WTC11 (cell line): ENCODE measurements around the gene RAPGEF5. TPM values are rescaled to one million over a fixed set of nuclear protein-coding genes. Genes with fewer than 3 reads are reported as not detected.

ENCODE experiments used
- ATAC-seq: fragments of 200-7000 bp; cut with Tn5 transposase; 2 replicates; pipeline ENCODE4 v1.10.0; 2021; ENCODE audit warnings: mild to moderate bottlenecking, moderate library complexity
- CTCF ChIA-PET: fragments of 300-600 bp; sonication (Branson Sonifier 250); formaldehyde crosslinking; loops from one replicate; lab custom pipeline; 2021; ENCODE audit warnings: antibody characterized with exemption; lab: Charles Lee
- POLR2A ChIA-PET: fragments of 350-600 bp; sonication (Branson Sonifier 250); formaldehyde crosslinking; loops from one replicate; lab custom pipeline; 2021; ENCODE audit warnings: antibody characterized with exemption; lab: Charles Lee
- DNase-seq: peaks from one replicate; pipeline ENCODE4 v3.0.0; 2021; ENCODE audit warnings: low spot score
- H3K27ac Mint-ChIP-seq: 2 replicates; pipeline ENCODE4 v1.8.0; 2021; ENCODE audit warnings: mixed read lengths
- H3K27me3 Mint-ChIP-seq: 2 replicates; pipeline ENCODE4 v1.8.0; 2021; ENCODE audit warnings: low read depth, mild to moderate bottlenecking, moderate library complexity, mixed read lengths
- H3K36me3 Mint-ChIP-seq: 2 replicates; pipeline ENCODE4 v1.8.0; 2021; ENCODE audit warnings: mixed read lengths
- H3K4me1 Mint-ChIP-seq: 2 replicates; pipeline ENCODE4 v1.8.0; 2022; ENCODE audit warnings: mixed read lengths
- H3K4me3 Mint-ChIP-seq: 2 replicates; pipeline ENCODE4 v1.8.0; 2021; ENCODE audit warnings: mild to moderate bottlenecking, moderate library complexity, mixed read lengths
- H3K9me3 Mint-ChIP-seq: 2 replicates; pipeline ENCODE4 v1.8.0; 2021; ENCODE audit warnings: mixed read lengths
- ARID4B ChIP-seq: sonication (generic); formaldehyde crosslinking; IDR thresholded peaks from 2 replicates; pipeline ENCODE4 v1.8.0; 2023; ENCODE audit warnings: missing genetic modification reagents, mild to moderate bottlenecking, borderline replicate concordance
- ATF2 ChIP-seq: sonication (generic); formaldehyde crosslinking; IDR thresholded peaks from 2 replicates; pipeline ENCODE4 v1.8.1; 2022; ENCODE audit warnings: low read depth, missing genetic modification reagents, borderline replicate concordance
- FOXK1 ChIP-seq: sonication (generic); formaldehyde crosslinking; IDR thresholded peaks from 2 replicates; pipeline ENCODE4 v1.8.0; 2022; ENCODE audit warnings: mild to moderate bottlenecking, moderate library complexity, missing genetic modification reagents
- FOXP1 ChIP-seq: sonication (generic); formaldehyde crosslinking; IDR thresholded peaks from 2 replicates; pipeline ENCODE4 v1.8.0; 2022; ENCODE audit warnings: missing genetic modification reagents, mild to moderate bottlenecking, moderate library complexity, borderline replicate concordance
- IRF1 ChIP-seq: sonication (generic); formaldehyde crosslinking; IDR thresholded peaks from 2 replicates; pipeline ENCODE4 v1.8.0; 2023; ENCODE audit warnings: missing genetic modification reagents
- MLX ChIP-seq: sonication (generic); formaldehyde crosslinking; IDR thresholded peaks from 2 replicates; pipeline ENCODE4 v1.8.1; 2023; ENCODE audit warnings: mild to moderate bottlenecking, missing genetic modification reagents, moderate library complexity
- NFE2L1 ChIP-seq: sonication (generic); formaldehyde crosslinking; IDR thresholded peaks from 2 replicates; pipeline ENCODE4 v1.8.1; 2023; ENCODE audit warnings: missing genetic modification reagents
- RORB ChIP-seq: fragments of 250-450 bp; sonication (Bioruptor Pico); IDR thresholded peaks from 2 replicates; pipeline ENCODE4 v1.9.0; 2021; ENCODE audit warnings: mild to moderate bottlenecking
- SMAD3 ChIP-seq: sonication (generic); formaldehyde crosslinking; IDR thresholded peaks from 2 replicates; pipeline ENCODE4 v1.8.0; 2022; ENCODE audit warnings: missing genetic modification reagents, mild to moderate bottlenecking, borderline replicate concordance
- TP53 ChIP-seq: sonication (generic); formaldehyde crosslinking; IDR thresholded peaks from 2 replicates; pipeline ENCODE4 v1.8.1; 2023; ENCODE audit warnings: mild to moderate bottlenecking, missing genetic modification reagents
- ZBTB21 ChIP-seq: sonication (generic); formaldehyde crosslinking; IDR thresholded peaks from 2 replicates; pipeline ENCODE4 v1.8.1; 2023; ENCODE audit warnings: mild to moderate bottlenecking, missing genetic modification reagents, borderline replicate concordance
- ZBTB43 ChIP-seq: sonication (generic); formaldehyde crosslinking; IDR thresholded peaks from 2 replicates; pipeline ENCODE4 v1.8.1; 2023; ENCODE audit warnings: mild to moderate bottlenecking, missing genetic modification reagents
- ZNF138 ChIP-seq: sonication (generic); formaldehyde crosslinking; conservative IDR thresholded peaks from 2 replicates; pipeline ENCODE4 v1.8.1; 2022; ENCODE audit warnings: mild to moderate bottlenecking, moderate library complexity, missing genetic modification reagents
- ZNF232 ChIP-seq: sonication (generic); formaldehyde crosslinking; IDR thresholded peaks from 2 replicates; pipeline ENCODE4 v1.8.0; 2022; ENCODE audit warnings: mild to moderate bottlenecking, missing genetic modification reagents
- ZNF281 ChIP-seq: sonication (generic); formaldehyde crosslinking; IDR thresholded peaks from 2 replicates; pipeline ENCODE4 v1.8.0; 2023; ENCODE audit warnings: mild to moderate bottlenecking, missing genetic modification reagents
- ZNF423 ChIP-seq: fragments of 250-450 bp; sonication (Bioruptor Pico); IDR thresholded peaks from 2 replicates; pipeline ENCODE4 v2.1.2; 2022; ENCODE audit warnings: mild to moderate bottlenecking, moderate library complexity
- total RNA-seq: library from RNA; stranded (reverse); gene quantifications from 3 replicates; pipeline ENCODE4 v1.2.3, GENCODE V29; 2021

RAPGEF5 gene
- total RNA-seq, 1 experiment from 2014 or later: 12.3 TPM

- no peak for TF ChIP-seq ZBTB43 (CRISPR knock-in tag)
- no peak for TF ChIP-seq ATF2 (CRISPR knock-in tag)
- no peak for TF ChIP-seq RORB (CRISPR knock-in tag)
- TF ChIP-seq TP53 (CRISPR knock-in tag): no peak
- no peak for TF ChIP-seq ZNF232 (CRISPR knock-in tag)
- TF ChIP-seq ZNF138 (CRISPR knock-in tag): no peak
- no peak for TF ChIP-seq SMAD3 (CRISPR knock-in tag)
Observed at GRCh38 chr7:22402250-22402649, 45.3 kb upstream of the RAPGEF5 start (continued).

- ATAC-seq (no peak), DNase-seq (no peak)
- TF ChIP-seq ZBTB21 (CRISPR knock-in tag): no peak
- no peak for TF ChIP-seq FOXP1
- no peak for TF ChIP-seq NFE2L1 (CRISPR knock-in tag)
- TF ChIP-seq FOXK1 (CRISPR knock-in tag): no peak
- no peak for TF ChIP-seq ARID4B (CRISPR knock-in tag)
- no peak for TF ChIP-seq MLX (CRISPR knock-in tag)
- TF ChIP-seq ZNF281: no peak
- TF ChIP-seq IRF1 (CRISPR knock-in tag): no peak
- TF ChIP-seq ZNF423: no peak
- Mint-ChIP-seq H3K9me3 (no peaks in the 10 kb centered on the region), H3K4me3 (no peak overlapping the region), H3K36me3 (no peaks in the 10 kb centered on the region), H3K27ac (no peak overlapping the region), H3K27me3 (no peaks in the 10 kb centered on the region), H3K4me1 (peaks cover 12% of the 10 kb centered on the region)
- POLR2A ChIA-PET: interaction anchor here (1.0 kb wide), 1 partner anchor 24 kb away, joined by 3 read pairs; no protein-coding TSS in a partner anchor
- CTCF ChIA-PET: interaction anchor here (0.8 kb wide), 1 partner anchor 51 kb away, joined by 4 read pairs; no protein-coding TSS in a partner anchor
Observed at GRCh38 chr7:22400936-22401553, 44.1 kb upstream of the RAPGEF5 start.
